GM03348 (cell line): Measurements from ENCODE around the gene GPR137C.
A peak's percentile ranks its signal among the peaks of the same experiment; 100 is the strongest.

Experiments
- DNase-seq: peaks from one replicate; pipeline ENCODE4 v3.0.0; 2012; ENCODE audit warnings: low spot score

The GPR137C gene, protein sequence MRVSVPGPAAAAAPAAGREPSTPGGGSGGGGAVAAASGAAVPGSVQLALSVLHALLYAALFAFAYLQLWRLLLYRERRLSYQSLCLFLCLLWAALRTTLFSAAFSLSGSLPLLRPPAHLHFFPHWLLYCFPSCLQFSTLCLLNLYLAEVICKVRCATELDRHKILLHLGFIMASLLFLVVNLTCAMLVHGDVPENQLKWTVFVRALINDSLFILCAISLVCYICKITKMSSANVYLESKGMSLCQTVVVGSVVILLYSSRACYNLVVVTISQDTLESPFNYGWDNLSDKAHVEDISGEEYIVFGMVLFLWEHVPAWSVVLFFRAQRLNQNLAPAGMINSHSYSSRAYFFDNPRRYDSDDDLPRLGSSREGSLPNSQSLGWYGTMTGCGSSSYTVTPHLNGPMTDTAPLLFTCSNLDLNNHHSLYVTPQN

DNA sequence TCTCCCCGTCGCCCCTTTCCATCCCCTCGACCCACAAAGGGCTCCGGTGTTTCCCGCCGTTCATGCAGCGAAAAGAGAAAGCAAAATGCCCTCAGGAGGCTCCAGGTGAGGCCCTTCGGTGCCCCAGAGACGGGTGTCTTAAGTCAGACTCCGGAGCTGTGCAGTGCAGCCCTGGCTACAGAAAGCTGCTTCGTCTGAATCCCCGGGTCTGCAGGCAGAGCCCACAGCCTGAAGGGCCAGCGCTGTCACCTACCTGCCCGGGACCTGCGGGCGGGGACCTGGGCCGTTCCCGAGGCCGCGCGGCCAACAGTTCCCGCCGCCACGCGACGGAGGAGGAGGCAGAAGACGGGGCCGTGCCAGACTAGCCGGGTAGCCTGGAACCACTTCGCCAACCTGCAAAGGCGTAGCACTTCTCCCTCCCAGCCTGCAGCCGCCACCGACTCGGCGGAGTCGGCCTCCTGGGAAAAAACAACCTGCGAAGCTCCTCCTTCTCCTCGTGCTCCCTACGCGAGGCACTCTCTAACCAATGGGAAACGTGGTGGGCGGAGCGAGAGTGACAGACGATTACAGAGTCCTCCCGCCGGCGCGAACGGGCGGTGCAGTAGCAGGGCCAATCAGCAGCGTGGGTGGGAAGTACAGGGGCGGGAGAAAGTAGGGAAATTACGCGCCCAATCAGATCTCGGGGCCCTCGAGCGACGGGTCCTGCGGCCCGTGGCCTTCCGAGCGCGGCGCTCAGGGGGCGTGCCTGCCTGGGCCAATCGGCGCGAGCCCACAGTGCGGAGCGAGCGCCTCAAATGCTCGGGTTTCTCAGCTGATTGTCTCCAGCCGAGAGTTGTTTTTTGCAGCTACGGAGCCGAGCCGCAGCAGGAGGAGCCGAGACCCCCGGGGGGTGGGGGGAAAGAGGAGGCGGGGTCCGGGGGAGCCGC lies at the start of gene GPR137C, which contains the start of gene TXNDC16:
TSS of gene GPR137C (plus strand) at position 774 of the 926 bp plus-strand sequence. CDS start 312 bp downstream, outside the sequence.
TSS of gene TXNDC16 (minus strand) at position 443 of the 926 bp plus-strand sequence. CDS start 8,948 bp downstream, outside the sequence.
- DNase-seq: peak; percentile 97

DNA sequence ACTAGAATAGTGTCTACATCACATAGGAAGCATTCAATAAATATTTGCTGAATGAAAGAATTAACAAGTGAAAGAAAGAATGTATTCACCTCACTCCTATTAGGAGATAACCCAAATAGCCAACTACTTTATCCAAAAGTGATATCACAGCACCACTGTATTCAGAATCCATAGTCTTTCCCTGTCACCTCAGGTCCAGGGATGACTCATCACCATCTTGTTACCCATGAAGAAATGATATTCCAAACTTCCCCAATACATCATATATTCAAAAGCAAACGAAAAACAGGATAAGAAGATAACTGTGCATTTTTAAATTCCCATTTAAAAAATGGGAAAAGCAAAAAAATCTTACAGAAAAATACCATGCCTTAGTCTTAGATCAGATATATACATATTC lies 39.4 kb upstream of the GPR137C start:
- no peak for DNase-seq

DNA sequence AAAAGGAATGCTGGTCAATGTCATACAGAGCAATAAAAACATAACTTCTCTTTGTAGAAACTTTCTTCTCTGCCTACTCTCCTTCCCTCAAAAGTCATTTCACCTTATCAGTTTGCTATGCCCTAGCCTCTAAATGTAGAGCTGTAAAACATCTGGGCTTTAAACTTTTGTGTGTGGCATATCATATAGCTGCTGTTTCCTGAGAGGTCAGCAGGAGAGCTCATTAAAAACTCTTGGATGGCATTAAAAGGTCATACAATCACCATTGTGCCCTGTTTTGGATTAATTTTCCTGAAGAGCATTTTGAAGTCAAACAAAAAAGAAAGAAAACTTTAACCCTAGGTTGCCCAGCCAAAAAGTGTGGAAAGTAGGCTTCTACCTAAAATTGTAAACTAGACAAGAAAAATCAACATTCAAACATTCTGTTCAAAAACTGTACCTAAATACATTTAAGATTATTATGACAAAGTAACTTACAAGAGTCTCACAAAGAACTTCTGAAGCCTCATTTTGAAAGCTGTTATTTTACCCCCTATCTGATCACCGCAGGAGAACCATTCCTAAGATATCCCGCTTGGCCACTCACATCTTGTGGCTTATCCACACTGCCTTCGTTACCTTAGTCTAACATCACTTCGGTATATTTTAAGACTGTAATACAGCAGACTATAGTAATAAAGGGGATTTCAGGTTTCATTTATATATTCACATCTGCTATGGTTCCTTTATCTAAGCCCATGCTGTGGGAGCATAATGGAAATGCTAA lies 38.4 kb upstream of the GPR137C start:
- no peak for DNase-seq

DNA sequence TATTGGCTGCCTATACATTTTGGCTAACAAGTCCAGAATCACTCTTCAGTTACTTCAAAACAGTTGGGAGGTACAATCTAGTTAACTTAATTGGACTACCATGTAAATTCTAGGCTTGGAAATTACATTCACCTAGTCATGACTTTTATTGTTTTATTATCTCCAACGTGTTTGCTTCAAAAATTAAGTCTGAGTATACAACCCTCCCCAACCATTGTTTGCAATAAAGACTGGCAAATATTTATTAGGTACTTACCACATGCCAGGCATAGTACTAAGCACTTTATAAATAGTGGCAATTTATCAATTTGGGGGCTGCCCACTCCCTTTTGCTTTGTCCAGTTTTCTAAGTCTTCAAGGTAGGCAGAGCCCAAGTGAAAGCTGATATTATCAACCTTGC lies 30.6 kb upstream of the GPR137C start:
- no peak for DNase-seq

DNA sequence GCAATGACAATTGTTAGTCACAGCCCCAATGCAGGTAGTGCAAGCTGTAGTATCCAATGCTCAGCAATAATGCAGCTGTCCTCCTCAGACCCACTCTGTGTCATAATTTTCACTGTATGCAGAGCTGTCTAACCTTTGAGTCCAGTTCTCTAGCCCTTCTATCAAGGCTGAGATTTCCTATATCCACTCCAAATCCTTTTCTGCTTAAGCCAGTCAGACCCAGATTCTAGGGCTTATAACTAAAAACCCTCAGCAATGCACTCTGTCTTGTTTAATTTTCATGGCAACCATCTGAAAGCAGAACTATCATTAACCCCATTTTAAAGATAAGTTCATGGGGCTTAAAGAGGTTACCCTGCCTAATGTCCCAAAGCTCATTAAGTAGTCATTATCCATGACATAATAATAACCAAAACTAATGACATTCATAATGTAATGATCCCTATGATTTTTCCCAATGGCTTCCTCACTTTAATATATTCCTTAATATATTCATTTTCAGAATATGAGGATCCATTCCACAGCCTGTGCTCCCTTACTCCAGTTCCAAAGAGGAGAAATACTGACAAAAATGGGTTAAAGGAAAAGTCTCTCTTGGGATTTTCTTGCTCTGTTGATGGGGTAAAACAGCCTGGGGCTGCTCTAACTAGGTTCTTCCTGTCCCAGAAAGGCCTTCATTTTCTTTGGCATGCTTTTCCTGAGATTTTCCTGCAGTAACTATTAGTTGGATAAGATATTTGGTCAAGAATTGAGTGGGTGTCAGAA lies 29.9 kb upstream of the GPR137C start:
- DNase-seq: no peak

DNA sequence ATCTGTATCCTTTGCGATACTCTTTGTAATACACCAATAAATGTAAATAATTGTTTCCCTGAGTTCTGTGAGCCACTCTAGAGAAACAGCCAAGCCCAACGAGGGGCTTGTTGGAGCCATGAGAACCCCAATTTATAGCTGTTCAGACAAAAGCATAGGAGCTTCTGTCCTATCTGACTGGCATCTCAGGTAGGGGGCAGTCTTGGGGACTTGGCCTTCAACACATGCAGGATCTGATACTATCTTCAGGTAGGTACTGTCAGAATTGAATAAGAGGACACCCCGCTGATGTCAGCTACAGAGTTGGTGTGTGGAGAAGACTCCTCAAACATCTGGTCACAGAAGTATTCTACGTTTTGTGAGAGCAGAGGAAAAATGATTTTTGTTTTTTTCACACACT lies 25.6 kb upstream of the GPR137C start:
- DNase-seq: no peak

DNA sequence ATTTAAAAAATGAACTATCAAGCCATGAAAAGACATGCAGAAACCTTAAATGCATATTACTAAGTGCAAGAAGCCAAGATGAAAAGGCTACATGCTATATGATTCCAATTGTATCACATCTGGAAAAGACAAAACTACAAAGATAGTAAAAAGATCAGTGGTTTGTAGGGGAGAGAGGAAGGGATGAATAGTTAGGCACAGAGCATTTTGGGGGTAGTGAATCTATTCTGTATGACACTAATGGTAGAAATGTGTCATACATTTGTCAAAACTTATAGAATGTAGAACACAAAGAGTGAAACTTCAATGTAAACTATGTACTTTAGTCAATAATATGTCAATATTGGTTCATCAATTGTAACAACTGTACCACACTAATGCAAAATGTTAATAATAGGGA lies 21.2 kb upstream of the GPR137C start:
- DNase-seq: no peak

DNA sequence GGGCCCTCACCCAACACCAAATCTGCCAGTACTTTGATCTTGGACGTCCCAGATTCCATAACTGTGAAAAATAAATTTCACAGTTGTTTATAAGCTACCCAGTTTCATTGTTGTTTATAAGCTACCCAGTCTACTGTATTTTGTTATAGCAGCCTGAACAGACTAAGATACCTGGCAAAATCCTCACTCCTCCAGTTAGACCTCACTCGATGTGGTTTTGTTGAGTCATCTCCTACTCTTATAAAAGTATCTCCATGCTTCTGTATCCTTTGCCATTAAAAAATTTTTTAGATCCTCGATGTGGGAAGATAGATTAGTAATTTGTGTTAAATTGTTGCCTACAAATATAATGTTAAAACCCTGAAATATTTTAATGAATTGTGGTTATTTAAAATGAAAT lies 16.4 kb upstream of the GPR137C start:
- no peak for DNase-seq

DNA sequence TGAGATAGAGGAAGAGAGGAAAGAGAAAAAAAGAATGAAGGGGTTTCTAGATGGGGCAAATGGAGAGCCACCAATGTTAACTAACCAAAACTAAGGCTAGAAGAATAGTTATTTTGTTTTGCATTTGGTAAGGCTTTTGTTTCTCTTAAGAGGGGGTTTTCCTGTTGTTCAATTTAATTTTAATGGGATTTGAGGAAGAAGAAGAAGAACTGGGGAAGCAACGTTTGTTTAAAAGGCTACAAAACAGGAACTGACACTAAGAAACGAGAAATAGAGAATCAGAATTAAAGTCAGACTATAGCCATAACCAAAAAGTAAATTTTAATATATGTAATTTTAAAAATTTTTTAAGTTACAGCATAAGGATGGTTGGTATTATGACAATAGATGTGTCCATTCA lies 14.0 kb upstream of the GPR137C start:
- DNase-seq: no peak

DNA sequence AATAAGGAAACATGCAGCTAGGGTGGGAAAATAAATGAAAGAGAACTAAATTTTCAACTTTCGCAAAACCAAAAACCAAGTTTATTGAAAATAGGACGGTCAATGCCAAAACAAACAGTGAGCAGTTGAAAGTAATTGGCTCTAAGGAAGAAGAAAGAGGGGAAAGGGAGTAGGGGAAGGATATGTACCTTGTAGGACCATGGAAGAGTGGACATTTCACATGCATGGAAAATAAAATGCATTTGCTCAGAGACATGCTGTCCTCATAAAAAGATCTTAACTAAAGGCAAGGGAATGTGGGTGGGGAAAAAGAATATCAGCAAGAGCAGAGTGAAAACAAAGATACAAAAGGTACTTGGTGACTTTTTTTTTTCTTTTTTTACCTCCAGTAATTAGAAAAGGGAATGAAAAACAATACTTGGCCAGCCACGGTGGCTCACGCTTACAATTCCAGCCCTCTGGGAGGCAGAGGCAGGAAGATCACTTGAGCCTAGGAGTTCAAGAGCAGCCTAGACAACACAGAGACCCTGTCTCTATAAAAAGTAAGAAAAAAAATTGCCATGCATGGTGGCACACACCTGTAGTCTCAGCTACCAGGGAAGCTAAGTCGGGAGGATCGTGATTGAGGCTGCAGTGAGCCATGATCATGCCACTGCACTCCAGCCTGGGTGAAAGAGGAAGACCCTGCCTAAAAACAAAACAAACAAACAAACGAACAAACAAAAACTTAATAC lies 6.9 kb upstream of the GPR137C start:
- DNase-seq: no peak

DNA sequence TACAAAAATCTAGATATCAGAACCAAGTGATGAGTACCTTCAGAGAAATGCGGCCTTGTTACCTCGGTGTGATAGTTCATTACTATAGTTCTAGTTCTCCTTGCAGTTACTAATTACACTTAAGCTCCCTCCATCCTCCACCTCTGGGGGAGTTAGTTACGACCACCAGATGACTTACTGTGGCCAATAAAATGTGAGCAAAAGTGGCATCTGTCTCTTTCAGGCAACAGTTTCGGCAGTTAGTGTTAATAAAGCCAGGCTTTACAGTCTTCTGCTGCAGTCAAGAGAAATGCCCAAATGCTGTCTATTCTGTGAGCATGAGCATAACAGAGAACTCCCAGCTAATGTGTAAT lies 6.3 kb upstream of the GPR137C start:
- no peak for DNase-seq

DNA sequence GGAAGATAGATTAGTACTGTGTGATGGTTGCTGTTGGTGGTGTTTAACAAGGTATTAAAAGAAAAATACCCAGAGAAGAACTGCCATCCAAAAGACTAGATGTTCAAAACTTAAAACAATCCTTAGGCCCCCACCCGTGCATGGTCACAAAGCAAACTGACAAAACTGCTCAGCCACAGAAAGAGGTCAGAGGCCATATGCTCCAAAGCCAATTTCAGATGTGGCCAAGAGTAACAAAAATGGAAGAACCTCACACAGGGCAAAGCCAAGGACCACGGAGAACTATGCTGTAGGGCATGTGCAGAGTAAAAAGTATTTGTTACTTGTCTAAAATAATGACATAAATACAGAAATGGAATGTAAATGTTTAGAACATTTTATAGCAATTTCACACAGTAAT lies 5.6 kb upstream of the GPR137C start:
- DNase-seq: no peak

DNA sequence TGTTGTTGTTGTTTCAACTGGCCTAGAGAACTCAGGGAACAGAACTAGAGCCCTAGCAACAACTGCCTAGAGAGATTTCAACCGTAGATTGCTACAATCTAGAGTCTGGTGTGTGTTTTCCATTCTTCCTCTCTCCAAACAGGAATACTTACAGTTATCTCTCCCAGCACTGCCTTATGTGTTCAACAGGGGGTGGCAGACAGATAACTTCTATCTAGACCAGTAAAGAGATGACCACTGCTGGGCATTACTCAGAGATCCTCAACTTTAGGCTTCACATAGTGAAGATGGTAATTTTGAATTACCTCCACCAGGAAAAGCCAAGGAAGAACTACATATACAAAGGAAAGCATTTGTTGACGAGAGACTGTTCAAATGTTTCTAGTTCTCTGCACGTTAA lies 5.1 kb upstream of the GPR137C start:
- DNase-seq: no peak

DNA sequence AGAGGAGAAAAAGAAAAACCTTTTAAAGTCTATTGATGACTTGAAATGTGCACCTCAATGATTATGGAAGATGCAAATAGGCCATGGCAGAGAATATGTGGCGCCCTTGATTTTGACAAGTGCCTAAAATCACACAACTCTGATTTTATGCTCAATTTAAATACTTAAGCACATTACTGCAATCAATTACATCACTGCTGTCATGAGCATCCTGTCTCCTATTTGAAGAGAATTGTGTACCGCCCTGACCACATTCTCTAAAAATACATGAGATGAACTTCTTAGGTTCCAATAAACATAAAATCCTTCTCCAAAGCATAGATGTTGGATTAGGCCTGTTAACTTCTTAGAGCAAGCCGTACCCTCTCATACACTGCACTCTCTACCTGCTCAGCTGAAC lies 2.0 kb upstream of the GPR137C start:
- DNase-seq: no peak

DNA sequence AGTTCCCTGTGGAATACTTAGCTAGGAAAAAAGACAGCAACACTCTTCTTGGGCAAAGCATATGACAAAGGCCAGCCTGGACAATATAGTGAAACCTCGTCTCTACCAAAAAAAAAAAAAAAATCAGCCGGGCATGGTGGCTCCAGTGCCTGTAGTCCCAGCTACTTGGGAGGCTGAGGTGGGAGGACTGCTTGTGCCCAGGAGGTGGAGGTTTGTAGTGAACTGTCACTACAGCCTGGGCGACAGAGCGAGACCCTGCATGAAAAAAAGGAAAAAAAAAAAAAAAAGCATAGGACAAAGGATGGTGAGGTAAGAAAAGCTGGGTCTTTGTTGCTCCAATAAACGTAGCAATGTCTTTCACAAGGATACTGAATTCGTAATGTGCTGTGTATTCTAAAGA lies 1.4 kb upstream of the GPR137C start:
- DNase-seq: no peak

DNA sequence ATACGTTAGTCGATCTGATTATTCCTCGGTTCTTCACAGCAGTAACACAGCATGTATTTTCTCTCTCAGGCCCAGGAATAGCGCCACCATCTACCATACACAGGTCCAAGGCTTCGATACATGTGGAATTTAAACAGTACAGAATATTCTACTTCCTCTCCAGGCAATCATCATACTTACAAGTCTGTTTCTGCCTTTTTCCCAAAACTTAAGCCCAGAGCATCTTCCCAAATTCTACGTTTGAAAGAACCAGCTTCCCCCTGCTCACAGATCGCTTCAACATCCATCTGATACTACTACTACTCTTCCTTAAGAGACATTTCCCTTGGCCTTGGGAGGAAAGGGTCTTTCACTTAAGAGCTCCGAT lies 957 bp upstream of the GPR137C start:
- peak; percentile 17 for DNase-seq

DNA sequence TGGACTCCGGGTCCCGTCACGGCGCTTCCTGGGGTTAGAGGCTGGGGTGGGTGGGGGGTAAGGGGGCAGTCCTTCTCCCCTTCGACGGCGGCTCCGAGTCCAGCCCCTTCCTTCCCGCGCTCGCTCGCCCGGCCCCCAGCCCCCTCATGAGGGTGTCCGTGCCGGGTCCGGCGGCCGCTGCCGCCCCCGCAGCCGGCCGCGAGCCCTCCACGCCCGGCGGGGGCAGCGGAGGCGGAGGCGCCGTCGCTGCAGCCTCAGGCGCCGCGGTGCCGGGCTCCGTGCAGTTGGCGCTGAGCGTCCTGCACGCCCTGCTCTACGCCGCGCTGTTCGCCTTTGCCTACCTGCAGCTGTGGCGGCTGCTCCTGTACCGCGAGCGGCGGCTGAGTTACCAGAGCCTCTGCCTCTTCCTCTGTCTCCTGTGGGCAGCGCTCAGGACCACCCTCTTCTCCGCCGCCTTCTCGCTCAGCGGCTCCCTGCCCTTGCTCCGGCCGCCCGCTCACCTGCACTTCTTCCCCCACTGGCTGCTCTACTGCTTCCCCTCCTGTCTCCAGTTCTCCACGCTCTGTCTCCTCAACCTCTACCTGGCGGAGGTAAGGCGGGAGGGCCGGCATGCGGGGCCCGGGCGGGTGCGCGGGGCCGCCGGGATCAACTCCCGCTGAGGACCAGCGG lies 500 bp downstream of the GPR137C start:
- peak; percentile 33 for DNase-seq

DNA sequence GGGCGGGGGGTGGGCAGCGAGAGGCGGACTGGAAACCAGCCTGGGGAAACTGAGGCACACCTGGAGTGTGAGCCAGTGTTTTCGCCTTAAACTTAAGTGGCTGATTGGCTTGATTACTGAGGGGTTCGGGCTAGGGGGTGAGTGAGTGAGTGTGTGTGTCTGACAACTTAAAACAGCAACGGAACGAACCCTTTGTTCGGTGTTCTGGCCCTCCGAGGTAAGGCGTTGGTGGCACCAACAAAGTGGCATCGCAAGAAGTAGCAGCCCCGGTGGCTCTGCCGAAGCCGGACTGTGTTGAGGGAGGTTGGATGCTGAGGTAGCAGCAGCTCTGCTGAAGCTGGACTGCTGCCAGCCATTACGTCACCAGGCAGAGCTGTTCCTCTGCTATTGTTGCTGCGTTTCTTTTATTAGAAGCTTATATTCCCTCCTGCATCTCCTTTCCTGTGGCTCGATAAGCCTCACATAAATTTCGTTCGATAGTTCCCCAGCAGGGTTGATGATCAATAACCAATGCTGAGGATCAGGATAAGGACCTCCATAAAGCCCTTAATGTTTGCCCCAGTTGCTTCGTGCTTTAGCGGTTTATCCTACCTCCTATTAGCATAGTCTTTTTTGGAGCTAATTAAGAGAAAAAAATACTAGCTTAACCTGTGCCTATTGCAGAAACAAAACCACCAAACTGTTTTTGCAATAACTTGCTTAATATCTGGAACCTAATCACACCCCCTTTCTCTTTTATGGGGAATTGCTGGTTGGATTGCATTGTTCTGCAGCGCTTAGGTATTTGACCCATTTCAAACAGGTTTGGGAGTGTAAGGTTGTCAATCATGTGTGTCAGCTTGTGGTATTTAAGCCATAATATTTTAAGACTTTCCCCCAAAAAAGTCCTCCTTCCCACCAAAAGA lies 1.3 kb downstream of the GPR137C start:
- peak; percentile 53 for DNase-seq

DNA sequence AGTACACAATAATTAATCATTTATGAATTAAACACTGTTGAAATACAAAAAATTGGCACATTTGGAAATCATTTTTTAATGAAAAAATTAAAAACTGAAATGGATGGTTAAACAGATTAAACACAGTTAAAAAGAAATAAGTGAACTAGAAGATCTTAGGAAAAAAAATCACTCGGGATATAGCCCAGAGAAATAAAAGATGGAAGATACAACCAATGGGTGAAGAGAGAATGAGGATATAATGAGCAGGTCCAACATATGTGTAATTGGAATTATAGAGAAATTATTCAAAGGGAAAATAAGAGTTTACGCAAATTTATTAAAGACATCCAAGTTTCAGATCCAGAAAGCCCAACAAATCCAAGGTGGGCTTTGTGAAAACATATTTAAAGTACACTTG lies 6.1 kb downstream of the GPR137C start:
- no peak for DNase-seq
